H1 (cell line): ENCODE measurements around the gene CMIP. TPM values are rescaled to one million over a fixed set of nuclear protein-coding genes. Genes with fewer than 3 reads are reported as not detected.

ENCODE experiments used
- CEBPB ChIP-seq: IDR thresholded peaks from 2 replicates; pipeline ENCODE4 v1.6.1; 2012; ENCODE audit warnings: low read depth, low read length
- SAP30 ChIP-seq: fragments of 300-600 bp; sonication (generic); IDR thresholded peaks from 2 replicates; pipeline ENCODE4 v1.7.1; 2012; ENCODE audit warnings: low read length, moderate library complexity, mild to moderate bottlenecking, inconsistent platforms; ENCODE audit not compliant: insufficient read depth, insufficient replicate concordance
- SP1 ChIP-seq: IDR thresholded peaks from 2 replicates; pipeline ENCODE4 v1.6.1; 2011; ENCODE audit warnings: low read depth, low read length
- SRF ChIP-seq: IDR thresholded peaks from 2 replicates; pipeline ENCODE4 v1.6.1; 2011; ENCODE audit warnings: mild to moderate bottlenecking, low read depth, low read length, moderate library complexity
- polyA plus RNA-seq, 7 experiments: library from polyadenylated mRNA; depleted of rRNA in 3 of 7; stranded (reverse) in 5 of 7; unstranded in 2 of 7; fragments of >200 nt in 5 of 7; fragments of 200-250 nt in 2 of 7; gene quantifications; 1 replicate in 5 of 7; 2 replicates in 1 of 7; 4 replicates in 1 of 7; pipeline versions ENCODE4 v1.2.1 to v1.2.3, GENCODE V29; 2011 to 2013; ENCODE audit warnings: missing spikeins in 2 of 7, mixed read lengths in 2 of 7
- total RNA-seq: library from RNA; stranded (reverse); fragmentation: NEBNext Ultra II Directional; extraction: Animal tissue kit (Norgen Biotek cat#: 25700); gene quantifications from 2 replicates; pipeline ENCODE4 v1.2.1, GENCODE V29; 2021
- TF ChIP-seq, protein P1 (sequence below): IDR thresholded peaks from 2 replicates; pipeline ENCODE4 v1.6.1; 2012; ENCODE audit warnings: low read length, inconsistent platforms

The CMIP gene
- total and polyA plus RNA-seq, 2 of the 8 experiments (the other 6 are each of a cell fraction or from before 2014, with no cell fraction given), result 7.9 to 53.2 TPM

DNA sequence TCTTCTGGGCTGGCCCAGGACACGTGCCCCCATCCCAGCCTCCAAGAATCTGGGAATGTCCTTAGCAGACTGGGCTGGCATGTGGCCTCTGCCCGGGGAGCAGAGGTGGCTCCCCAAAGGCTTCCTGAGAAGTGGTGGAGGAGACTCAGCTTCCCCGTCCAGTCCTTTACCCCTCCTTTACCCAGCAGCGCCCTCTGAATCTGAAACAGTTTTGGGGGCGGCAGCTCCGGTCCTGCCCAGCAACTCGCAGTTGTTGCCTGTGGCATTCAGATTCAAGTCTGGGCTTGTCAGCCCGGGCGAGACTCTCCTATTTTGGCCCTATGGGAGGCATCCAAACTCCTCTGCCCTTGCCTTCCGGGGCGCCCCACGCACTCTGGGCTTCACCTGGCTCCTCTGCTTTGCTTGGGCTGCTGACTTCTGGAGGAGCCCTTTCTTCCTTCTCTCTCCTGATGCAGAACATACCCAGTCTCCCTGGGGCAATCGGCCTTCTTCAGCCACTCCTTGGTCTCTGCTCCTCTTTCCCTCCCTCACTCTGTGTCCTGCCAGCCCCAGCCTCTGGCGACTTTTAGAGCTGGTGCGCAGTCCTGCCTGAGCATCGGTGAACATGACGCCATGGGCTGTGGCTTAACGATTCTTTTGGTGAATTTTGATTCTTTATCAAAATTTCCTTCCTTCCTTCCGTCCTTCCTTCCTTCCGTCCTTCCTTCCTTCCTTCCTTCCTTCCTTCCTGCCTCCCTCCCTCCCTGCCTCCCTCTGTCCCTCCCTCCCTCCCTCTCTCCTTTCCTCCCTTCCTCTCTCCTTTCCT lies 55.2 kb downstream of the CMIP start (continued):
- TF ChIP-seq SP1 (no peak), CEBPB (no peak), SRF (no peak), SAP30 (no peak)
- TF ChIP-seq, protein P1, sequence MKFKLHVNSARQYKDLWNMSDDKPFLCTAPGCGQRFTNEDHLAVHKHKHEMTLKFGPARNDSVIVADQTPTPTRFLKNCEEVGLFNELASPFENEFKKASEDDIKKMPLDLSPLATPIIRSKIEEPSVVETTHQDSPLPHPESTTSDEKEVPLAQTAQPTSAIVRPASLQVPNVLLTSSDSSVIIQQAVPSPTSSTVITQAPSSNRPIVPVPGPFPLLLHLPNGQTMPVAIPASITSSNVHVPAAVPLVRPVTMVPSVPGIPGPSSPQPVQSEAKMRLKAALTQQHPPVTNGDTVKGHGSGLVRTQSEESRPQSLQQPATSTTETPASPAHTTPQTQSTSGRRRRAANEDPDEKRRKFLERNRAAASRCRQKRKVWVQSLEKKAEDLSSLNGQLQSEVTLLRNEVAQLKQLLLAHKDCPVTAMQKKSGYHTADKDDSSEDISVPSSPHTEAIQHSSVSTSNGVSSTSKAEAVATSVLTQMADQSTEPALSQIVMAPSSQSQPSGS, result no peak
